GM12878 (cell line): ENCODE measurements around the gene CCBE1.

Experiments
- BHLHE40 ChIP-seq, 2 experiments: fragments of 450-650 bp in 1 of 2; IDR thresholded peaks; 2 replicates each; pipeline ENCODE4 v1.6.1; 2011 to 2017; ENCODE audit warnings: low read depth in 2 of 2, borderline replicate concordance in 1 of 2, improper control_type of control experiment in 1 of 2, low read length in 1 of 2, mild to moderate bottlenecking in 1 of 2
- JUNB ChIP-seq: IDR thresholded peaks from 2 replicates; pipeline ENCODE4 v1.6.1; 2016; ENCODE audit warnings: antibody characterized with exemption, mild to moderate bottlenecking
- POLR2A ChIP-seq: IDR thresholded peaks from 2 replicates; pipeline ENCODE4 v1.6.1; 2011; ENCODE audit warnings: low read depth, mild to moderate bottlenecking, low read length
- POLR2AphosphoS2 ChIP-seq: IDR thresholded peaks from 2 replicates; pipeline ENCODE4 v1.6.1; 2011; ENCODE audit warnings: low read depth, mild to moderate bottlenecking, low read length, improper control_type of control experiment, moderate library complexity
- SIN3A ChIP-seq: IDR thresholded peaks from 2 replicates; pipeline ENCODE4 v1.6.1; 2012; ENCODE audit warnings: low read depth, low read length, improper control_type of control experiment
- STAT1 ChIP-seq: fragments of 450-650 bp; conservative IDR thresholded peaks from 2 replicates; pipeline ENCODE4 v1.6.1; 2014; ENCODE audit warnings: antibody characterized with exemption, mild to moderate bottlenecking
- TCF3 ChIP-seq: IDR thresholded peaks from 2 replicates; pipeline ENCODE4 v1.6.1; 2012; ENCODE audit warnings: low read depth, mild to moderate bottlenecking, low read length, borderline replicate concordance; ENCODE audit not compliant: insufficient read depth
- ZNF207 ChIP-seq: fragments of 450-650 bp; IDR thresholded peaks from 2 replicates; pipeline ENCODE4 v1.6.1; 2014; ENCODE audit warnings: antibody characterized with exemption, mild to moderate bottlenecking, borderline replicate concordance
- TF ChIP-seq, protein P1 (sequence below): fragments of 450-650 bp; IDR thresholded peaks from 2 replicates; pipeline ENCODE4 v1.6.1; 2017; ENCODE audit warnings: borderline replicate concordance
- TF ChIP-seq, protein P2 (sequence below), 3 experiments: IDR thresholded peaks in 2 of 3; conservative IDR thresholded peaks in 1 of 3; 2 replicates each; pipeline ENCODE4 v1.5.1; 2011; ENCODE audit warnings: low read depth in 3 of 3, low read length in 3 of 3, mild to moderate bottlenecking in 3 of 3, control low read depth in 2 of 3, moderate library complexity in 2 of 3, inconsistent platforms in 1 of 3, mixed read lengths in 1 of 3; ENCODE audit not compliant: control insufficient read depth in 2 of 3, insufficient read depth in 1 of 3; ENCODE audit errors: extremely low read depth in 1 of 3
- TF ChIP-seq, protein P3 (sequence below): fragments of 450-650 bp; IDR thresholded peaks from 2 replicates; pipeline ENCODE4 v1.6.1; 2017; ENCODE audit warnings: antibody characterized with exemption, mild to moderate bottlenecking, moderate library complexity
- TF ChIP-seq, protein P4 (sequence below): fragments of 450-650 bp; IDR thresholded peaks from 2 replicates; pipeline ENCODE4 v1.6.1; 2016; ENCODE audit warnings: mild to moderate bottlenecking, moderate library complexity, borderline replicate concordance
- TF ChIP-seq, protein P5 (sequence below): fragments of 450-650 bp; IDR thresholded peaks from 2 replicates; pipeline ENCODE4 v1.6.1; 2017; ENCODE audit warnings: mild to moderate bottlenecking
- TF ChIP-seq, protein P6 (sequence below): IDR thresholded peaks from 2 replicates; pipeline ENCODE4 v1.6.1; 2012; ENCODE audit warnings: mild to moderate bottlenecking, low read depth, low read length

DNA sequence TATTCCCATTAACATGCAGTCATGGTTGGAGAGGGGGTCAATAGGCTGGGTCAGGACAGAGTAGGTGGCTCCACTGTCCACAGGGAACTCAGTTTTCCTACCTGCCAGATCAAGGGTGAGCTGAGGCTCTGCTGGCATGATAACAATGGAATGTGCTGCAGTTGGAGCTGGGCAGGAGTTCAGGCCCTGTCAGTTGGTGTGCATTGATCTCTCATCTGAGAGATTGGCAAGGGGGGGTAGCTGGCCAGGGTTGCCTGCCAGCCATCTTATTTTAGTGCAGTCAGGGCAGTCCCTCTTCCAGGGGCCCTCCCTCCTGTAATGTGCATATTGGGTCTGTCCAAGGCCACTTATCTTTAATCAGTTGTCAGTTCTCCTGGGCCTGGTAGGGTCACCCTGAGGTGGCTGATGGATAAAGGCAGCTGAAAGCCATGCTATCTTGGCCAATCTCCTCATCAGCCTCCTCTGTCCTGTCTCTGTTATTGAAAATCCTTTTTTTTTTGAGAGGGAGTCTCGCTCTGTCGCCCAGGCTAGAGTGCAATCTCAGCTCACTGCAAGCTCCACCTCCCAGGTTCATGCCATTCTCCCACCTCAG lies 38.1 kb upstream of the CCBE1 start:
- TF ChIP-seq, protein P1, sequence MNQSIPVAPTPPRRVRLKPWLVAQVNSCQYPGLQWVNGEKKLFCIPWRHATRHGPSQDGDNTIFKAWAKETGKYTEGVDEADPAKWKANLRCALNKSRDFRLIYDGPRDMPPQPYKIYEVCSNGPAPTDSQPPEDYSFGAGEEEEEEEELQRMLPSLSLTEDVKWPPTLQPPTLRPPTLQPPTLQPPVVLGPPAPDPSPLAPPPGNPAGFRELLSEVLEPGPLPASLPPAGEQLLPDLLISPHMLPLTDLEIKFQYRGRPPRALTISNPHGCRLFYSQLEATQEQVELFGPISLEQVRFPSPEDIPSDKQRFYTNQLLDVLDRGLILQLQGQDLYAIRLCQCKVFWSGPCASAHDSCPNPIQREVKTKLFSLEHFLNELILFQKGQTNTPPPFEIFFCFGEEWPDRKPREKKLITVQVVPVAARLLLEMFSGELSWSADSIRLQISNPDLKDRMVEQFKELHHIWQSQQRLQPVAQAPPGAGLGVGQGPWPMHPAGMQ: no peak
- no peak for TF ChIP-seq ZNF207
- no peak for TF ChIP-seq POLR2A
- TF ChIP-seq, protein P2, sequence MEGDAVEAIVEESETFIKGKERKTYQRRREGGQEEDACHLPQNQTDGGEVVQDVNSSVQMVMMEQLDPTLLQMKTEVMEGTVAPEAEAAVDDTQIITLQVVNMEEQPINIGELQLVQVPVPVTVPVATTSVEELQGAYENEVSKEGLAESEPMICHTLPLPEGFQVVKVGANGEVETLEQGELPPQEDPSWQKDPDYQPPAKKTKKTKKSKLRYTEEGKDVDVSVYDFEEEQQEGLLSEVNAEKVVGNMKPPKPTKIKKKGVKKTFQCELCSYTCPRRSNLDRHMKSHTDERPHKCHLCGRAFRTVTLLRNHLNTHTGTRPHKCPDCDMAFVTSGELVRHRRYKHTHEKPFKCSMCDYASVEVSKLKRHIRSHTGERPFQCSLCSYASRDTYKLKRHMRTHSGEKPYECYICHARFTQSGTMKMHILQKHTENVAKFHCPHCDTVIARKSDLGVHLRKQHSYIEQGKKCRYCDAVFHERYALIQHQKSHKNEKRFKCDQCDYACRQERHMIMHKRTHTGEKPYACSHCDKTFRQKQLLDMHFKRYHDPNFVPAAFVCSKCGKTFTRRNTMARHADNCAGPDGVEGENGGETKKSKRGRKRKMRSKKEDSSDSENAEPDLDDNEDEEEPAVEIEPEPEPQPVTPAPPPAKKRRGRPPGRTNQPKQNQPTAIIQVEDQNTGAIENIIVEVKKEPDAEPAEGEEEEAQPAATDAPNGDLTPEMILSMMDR (IDR thresholded peaks at IDR 0.05 in 2 of 3, conservative IDR thresholded peaks at IDR 0.05 in 1 of 3; ENCODE audit: control insufficient read depth in 2 of 3, extremely low read depth in 1 of 3, insufficient read depth in 1 of 3, low read depth in 3 of 3, low read length in 3 of 3): no peak
- TF ChIP-seq, protein P3, sequence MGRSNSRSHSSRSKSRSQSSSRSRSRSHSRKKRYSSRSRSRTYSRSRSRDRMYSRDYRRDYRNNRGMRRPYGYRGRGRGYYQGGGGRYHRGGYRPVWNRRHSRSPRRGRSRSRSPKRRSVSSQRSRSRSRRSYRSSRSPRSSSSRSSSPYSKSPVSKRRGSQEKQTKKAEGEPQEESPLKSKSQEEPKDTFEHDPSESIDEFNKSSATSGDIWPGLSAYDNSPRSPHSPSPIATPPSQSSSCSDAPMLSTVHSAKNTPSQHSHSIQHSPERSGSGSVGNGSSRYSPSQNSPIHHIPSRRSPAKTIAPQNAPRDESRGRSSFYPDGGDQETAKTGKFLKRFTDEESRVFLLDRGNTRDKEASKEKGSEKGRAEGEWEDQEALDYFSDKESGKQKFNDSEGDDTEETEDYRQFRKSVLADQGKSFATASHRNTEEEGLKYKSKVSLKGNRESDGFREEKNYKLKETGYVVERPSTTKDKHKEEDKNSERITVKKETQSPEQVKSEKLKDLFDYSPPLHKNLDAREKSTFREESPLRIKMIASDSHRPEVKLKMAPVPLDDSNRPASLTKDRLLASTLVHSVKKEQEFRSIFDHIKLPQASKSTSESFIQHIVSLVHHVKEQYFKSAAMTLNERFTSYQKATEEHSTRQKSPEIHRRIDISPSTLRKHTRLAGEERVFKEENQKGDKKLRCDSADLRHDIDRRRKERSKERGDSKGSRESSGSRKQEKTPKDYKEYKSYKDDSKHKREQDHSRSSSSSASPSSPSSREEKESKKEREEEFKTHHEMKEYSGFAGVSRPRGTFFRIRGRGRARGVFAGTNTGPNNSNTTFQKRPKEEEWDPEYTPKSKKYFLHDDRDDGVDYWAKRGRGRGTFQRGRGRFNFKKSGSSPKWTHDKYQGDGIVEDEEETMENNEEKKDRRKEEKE: no peak
- no peak for TF ChIP-seq SIN3A
- TF ChIP-seq, protein P4, sequence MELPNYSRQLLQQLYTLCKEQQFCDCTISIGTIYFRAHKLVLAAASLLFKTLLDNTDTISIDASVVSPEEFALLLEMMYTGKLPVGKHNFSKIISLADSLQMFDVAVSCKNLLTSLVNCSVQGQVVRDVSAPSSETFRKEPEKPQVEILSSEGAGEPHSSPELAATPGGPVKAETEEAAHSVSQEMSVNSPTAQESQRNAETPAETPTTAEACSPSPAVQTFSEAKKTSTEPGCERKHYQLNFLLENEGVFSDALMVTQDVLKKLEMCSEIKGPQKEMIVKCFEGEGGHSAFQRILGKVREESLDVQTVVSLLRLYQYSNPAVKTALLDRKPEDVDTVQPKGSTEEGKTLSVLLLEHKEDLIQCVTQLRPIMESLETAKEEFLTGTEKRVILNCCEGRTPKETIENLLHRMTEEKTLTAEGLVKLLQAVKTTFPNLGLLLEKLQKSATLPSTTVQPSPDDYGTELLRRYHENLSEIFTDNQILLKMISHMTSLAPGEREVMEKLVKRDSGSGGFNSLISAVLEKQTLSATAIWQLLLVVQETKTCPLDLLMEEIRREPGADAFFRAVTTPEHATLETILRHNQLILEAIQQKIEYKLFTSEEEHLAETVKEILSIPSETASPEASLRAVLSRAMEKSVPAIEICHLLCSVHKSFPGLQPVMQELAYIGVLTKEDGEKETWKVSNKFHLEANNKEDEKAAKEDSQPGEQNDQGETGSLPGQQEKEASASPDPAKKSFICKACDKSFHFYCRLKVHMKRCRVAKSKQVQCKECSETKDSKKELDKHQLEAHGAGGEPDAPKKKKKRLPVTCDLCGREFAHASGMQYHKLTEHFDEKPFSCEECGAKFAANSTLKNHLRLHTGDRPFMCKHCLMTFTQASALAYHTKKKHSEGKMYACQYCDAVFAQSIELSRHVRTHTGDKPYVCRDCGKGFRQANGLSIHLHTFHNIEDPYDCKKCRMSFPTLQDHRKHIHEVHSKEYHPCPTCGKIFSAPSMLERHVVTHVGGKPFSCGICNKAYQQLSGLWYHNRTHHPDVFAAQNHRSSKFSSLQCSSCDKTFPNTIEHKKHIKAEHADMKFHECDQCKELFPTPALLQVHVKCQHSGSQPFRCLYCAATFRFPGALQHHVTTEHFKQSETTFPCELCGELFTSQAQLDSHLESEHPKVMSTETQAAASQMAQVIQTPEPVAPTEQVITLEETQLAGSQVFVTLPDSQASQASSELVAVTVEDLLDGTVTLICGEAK: no peak
- TF ChIP-seq POLR2AphosphoS2: no peak
- TF ChIP-seq STAT1: no peak
- TF ChIP-seq, protein P5, sequence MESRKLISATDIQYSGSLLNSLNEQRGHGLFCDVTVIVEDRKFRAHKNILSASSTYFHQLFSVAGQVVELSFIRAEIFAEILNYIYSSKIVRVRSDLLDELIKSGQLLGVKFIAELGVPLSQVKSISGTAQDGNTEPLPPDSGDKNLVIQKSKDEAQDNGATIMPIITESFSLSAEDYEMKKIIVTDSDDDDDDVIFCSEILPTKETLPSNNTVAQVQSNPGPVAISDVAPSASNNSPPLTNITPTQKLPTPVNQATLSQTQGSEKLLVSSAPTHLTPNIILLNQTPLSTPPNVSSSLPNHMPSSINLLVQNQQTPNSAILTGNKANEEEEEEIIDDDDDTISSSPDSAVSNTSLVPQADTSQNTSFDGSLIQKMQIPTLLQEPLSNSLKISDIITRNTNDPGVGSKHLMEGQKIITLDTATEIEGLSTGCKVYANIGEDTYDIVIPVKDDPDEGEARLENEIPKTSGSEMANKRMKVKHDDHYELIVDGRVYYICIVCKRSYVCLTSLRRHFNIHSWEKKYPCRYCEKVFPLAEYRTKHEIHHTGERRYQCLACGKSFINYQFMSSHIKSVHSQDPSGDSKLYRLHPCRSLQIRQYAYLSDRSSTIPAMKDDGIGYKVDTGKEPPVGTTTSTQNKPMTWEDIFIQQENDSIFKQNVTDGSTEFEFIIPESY: no peak
- TF ChIP-seq, protein P6, sequence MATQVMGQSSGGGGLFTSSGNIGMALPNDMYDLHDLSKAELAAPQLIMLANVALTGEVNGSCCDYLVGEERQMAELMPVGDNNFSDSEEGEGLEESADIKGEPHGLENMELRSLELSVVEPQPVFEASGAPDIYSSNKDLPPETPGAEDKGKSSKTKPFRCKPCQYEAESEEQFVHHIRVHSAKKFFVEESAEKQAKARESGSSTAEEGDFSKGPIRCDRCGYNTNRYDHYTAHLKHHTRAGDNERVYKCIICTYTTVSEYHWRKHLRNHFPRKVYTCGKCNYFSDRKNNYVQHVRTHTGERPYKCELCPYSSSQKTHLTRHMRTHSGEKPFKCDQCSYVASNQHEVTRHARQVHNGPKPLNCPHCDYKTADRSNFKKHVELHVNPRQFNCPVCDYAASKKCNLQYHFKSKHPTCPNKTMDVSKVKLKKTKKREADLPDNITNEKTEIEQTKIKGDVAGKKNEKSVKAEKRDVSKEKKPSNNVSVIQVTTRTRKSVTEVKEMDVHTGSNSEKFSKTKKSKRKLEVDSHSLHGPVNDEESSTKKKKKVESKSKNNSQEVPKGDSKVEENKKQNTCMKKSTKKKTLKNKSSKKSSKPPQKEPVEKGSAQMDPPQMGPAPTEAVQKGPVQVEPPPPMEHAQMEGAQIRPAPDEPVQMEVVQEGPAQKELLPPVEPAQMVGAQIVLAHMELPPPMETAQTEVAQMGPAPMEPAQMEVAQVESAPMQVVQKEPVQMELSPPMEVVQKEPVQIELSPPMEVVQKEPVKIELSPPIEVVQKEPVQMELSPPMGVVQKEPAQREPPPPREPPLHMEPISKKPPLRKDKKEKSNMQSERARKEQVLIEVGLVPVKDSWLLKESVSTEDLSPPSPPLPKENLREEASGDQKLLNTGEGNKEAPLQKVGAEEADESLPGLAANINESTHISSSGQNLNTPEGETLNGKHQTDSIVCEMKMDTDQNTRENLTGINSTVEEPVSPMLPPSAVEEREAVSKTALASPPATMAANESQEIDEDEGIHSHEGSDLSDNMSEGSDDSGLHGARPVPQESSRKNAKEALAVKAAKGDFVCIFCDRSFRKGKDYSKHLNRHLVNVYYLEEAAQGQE: no peak
- TF ChIP-seq TCF3: no peak
- no peak for TF ChIP-seq BHLHE40 (IDR thresholded peaks at IDR 0.05; ENCODE audit: borderline replicate concordance in 1 of 2, low read depth in 2 of 2, low read length in 1 of 2)
- no peak for TF ChIP-seq JUNB
